ENCODE results near the gene TFIP11. TPM values are rescaled to one million over a fixed set of nuclear protein-coding genes. Genes with fewer than 3 reads are reported as not detected.

TFIP11 gene
- total and polyA plus RNA-seq, 2 of the 8 experiments (the other 6 are each of a cell fraction or from before 2014, with no cell fraction given), result 18.1 to 28.3 TPM

DNA sequence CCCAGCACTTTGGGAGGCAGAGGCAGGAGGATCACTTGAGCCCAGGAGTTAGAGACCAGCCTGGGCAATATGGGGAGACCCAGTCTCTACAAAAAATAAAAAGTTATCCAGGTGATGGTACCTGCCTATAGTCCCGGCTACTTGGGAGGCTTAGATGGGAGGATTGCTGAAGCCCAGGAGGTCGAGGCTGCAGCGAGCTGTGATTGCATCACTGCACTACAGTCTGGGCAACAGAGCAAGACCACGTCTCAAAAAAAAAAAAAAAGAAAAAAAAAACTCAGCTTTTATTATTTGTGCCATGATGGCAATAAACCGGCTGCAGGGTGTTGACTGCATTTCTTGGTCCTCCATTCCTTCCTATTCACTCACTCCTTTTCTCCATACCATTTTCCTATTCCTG lies 33.6 kb upstream of the TFIP11 start:
- Histone ChIP-seq H2AFZ (ENCODE audit: low read length) (no peak overlapping the region), H3K4me2 (ENCODE audit: insufficient read depth in 1 of 2, low read depth in 2 of 2, low read length in 2 of 2) (no peak overlapping the region), H3K4me1 (replicated peaks in 1 of 4; ENCODE audit: control insufficient read depth in 3 of 4, insufficient read depth in 4 of 4, low read length in 3 of 4) (peaks cover 2 to 16% (median 9%) of the 10 kb centered on the region in 4 experiments; a peak in 6 of 7 replicates), H2BK20ac (ENCODE audit: low read length) (no peak overlapping the region), H3K79me2 (ENCODE audit: control insufficient read depth in 1 of 2, insufficient read depth in 2 of 2, low read length in 2 of 2) (peaks cover 0 to 71% of the 10 kb centered on the region in 2 experiments; a peak in 2 of 4 replicates), H3K27me3 (replicated peaks in 1 of 4; ENCODE audit: control insufficient read depth in 3 of 4, extremely low read depth in 1 of 4, insufficient read depth in 3 of 4, low read length in 3 of 4) (no peaks in the 10 kb centered on the region), H2BK12ac (ENCODE audit: low read depth, low read length) (no peak overlapping the region), H3K23ac (ENCODE audit: insufficient read length) (no peak overlapping the region), H3K4ac (replicated peaks; ENCODE audit: insufficient read length, low read depth, low read length) (no peak overlapping the region), H3K23me2 (ENCODE audit: low read depth, low read length) (peaks cover 1% of the 10 kb centered on the region; the same call in 1 of the 2 replicates), H4K5ac (ENCODE audit: insufficient read length, low read depth, low read length) (no peak overlapping the region), H3K79me1 (ENCODE audit: low read depth, low read length) (peaks cover 16% of the 10 kb centered on the region), H2AK5ac (ENCODE audit: low read depth, low read length) (no peak overlapping the region), H3K18ac (ENCODE audit: extremely low read depth, low read length) (no peak overlapping the region), H4K20me1 (replicated peaks in 1 of 2; ENCODE audit: control insufficient read depth in 1 of 2, insufficient read depth in 2 of 2, low read length in 2 of 2) (peaks cover 0 to 10% of the 10 kb centered on the region in 2 experiments), H4K91ac (replicated peaks; ENCODE audit: insufficient read length, low read length) (no peak overlapping the region), H2BK15ac (ENCODE audit: low read length) (no peak overlapping the region), H3K14ac (ENCODE audit: insufficient read length) (no peak overlapping the region), H3K9me3 (ENCODE audit: insufficient read depth in 2 of 2, low read depth in 1 of 2, low read length in 1 of 2) (no peaks in the 10 kb centered on the region), H3K9ac (replicated peaks in 1 of 4; ENCODE audit: extremely low read depth in 1 of 4, low read depth in 3 of 4, low read length in 3 of 4) (no peak overlapping the region), H3K36me3 (ENCODE audit: control insufficient read depth in 2 of 4, insufficient read depth in 4 of 4, low read length in 3 of 4) (peaks cover 0 to 18% (median 6%) of the 10 kb centered on the region in 4 experiments; a peak in 6 of 8 replicates), H3K4me3 (ENCODE audit: extremely low read depth in 1 of 4, insufficient read depth in 2 of 4, low read depth in 3 of 4, low read length in 4 of 4) (no peak overlapping the region), H2BK120ac (replicated peaks; ENCODE audit: low read depth, low read length) (no peak overlapping the region), H3K27ac (ENCODE audit: low read depth, low read length) (no peak overlapping the region), H3K56ac (replicated peaks; ENCODE audit: insufficient read length, low read depth, low read length) (peak overlapping the region; percentile 1), H4K8ac (ENCODE audit: extremely low read depth, insufficient read depth, low read length) (no peak overlapping the region), H2BK5ac (ENCODE audit: low read depth, low read length) (no peak overlapping the region)
- ChIA-PET CTCF (ENCODE audit: partially characterized antibody) (interaction anchor here (0.8 to 2.1 kb wide), 3 partner anchors 9 to 120 kb away, joined by 4 to 5 read pairs (median 5); no protein-coding TSS in a partner anchor), POLR2A (ENCODE audit: partially characterized antibody) (interaction anchor here (0.7 to 1.2 kb wide), 4 partner anchors 18 to 101 kb away, joined by 3 to 4 read pairs (median 3); no protein-coding TSS in a partner anchor)
- FAIRE-seq (no peak), DNase-seq (ENCODE audit: low read depth in 1 of 2, low spot score in 2 of 2) (no peak)
- 96% methylated on average over 5 of the region's 5 CpGs; no CpG with 5 or more reads in 1 of the 2 experiments for WGBS, 2 experiments (ENCODE audit: extremely low coverage in 1 of 2, insufficient coverage in 1 of 2, insufficient read length in 1 of 2, insufficient replicate concordance in 2 of 2, low coverage in 1 of 2, low lambda C conversion rate in 2 of 2, missing lambda C conversion rate in 1 of 2)
- TF ChIP-seq CHD2 (IDR thresholded peaks at IDR 0.05; ENCODE audit: low read length), result no peak
- no peak for TF ChIP-seq SP2 (IDR thresholded peaks at IDR 0.05; ENCODE audit: low read length)
- no peak for TF ChIP-seq POU5F1 (IDR thresholded peaks at IDR 0.05; ENCODE audit: low read depth, low read length)
- TF ChIP-seq, protein P1, sequence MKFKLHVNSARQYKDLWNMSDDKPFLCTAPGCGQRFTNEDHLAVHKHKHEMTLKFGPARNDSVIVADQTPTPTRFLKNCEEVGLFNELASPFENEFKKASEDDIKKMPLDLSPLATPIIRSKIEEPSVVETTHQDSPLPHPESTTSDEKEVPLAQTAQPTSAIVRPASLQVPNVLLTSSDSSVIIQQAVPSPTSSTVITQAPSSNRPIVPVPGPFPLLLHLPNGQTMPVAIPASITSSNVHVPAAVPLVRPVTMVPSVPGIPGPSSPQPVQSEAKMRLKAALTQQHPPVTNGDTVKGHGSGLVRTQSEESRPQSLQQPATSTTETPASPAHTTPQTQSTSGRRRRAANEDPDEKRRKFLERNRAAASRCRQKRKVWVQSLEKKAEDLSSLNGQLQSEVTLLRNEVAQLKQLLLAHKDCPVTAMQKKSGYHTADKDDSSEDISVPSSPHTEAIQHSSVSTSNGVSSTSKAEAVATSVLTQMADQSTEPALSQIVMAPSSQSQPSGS (IDR thresholded peaks at IDR 0.05; ENCODE audit: low read length), result no peak
- no peak for TF ChIP-seq KDM4A (IDR thresholded peaks at IDR 0.05; ENCODE audit: low read depth, low read length, severe bottlenecking)
- no peak for TF ChIP-seq JUN (IDR thresholded peaks at IDR 0.05; ENCODE audit: low read depth, low read length)
- TF ChIP-seq RAD21 (IDR thresholded peaks at IDR 0.05 in 1 of 2, conservative IDR thresholded peaks at IDR 0.05 in 1 of 2; ENCODE audit: low read depth in 2 of 2, low read length in 2 of 2), result no peak
- no peak for TF ChIP-seq FOSL1 (IDR thresholded peaks at IDR 0.05; ENCODE audit: insufficient read depth, low read depth, low read length)
- TF ChIP-seq TAF7 (optimal IDR thresholded peaks at IDR 0.05; ENCODE audit: borderline replicate concordance, low read depth, low read length), result no peak
- TF ChIP-seq BRCA1 (IDR thresholded peaks at IDR 0.05; ENCODE audit: low read depth, low read length), result no peak
- TF ChIP-seq SIN3A (conservative IDR thresholded peaks at IDR 0.05 in 1 of 2, IDR thresholded peaks at IDR 0.05 in 1 of 2; ENCODE audit: low read depth in 1 of 2, low read length in 2 of 2), result no peak
